ENCODE measurements around the gene KCNF1.

- TF ChIP-seq POLR2A (IDR thresholded peaks at IDR 0.05): no peak
- no peak for TF ChIP-seq CTCF (IDR thresholded peaks at IDR 0.05)
Measured at GRCh38 chr2:10906926-10907625, 4.7 kb upstream of the KCNF1 start.
